GM20000 (cell line): ENCODE measurements around the gene FOXE1.

Experiments used
- DNase-seq: peaks from one replicate; pipeline ENCODE4 v3.0.0; 2012; ENCODE audit warnings: low spot score
- TF ChIP-seq, protein P1 (sequence below): IDR thresholded peaks from 2 replicates; pipeline ENCODE4 v1.5.1; 2012; ENCODE audit warnings: mild to moderate bottlenecking, control low read depth; ENCODE audit errors: extremely low read depth, missing control alignments

Gene FOXE1

DNA sequence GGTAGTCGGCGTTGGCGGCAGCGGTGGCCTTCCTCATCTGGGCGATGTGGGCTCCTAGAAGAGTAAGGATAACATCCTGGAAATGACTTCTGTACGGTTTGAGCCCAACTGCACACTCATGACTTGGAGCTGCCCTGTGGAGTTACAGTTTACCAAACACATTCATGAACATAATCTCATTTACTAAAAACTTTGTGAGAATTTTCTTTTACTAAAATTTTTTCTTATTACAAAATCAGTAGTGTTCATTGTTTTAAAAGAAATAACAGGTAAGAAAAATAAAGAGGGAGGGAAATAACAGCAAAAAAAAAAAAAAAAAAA, 5.3 kb downstream of the FOXE1 start:
- TF ChIP-seq, protein P1, sequence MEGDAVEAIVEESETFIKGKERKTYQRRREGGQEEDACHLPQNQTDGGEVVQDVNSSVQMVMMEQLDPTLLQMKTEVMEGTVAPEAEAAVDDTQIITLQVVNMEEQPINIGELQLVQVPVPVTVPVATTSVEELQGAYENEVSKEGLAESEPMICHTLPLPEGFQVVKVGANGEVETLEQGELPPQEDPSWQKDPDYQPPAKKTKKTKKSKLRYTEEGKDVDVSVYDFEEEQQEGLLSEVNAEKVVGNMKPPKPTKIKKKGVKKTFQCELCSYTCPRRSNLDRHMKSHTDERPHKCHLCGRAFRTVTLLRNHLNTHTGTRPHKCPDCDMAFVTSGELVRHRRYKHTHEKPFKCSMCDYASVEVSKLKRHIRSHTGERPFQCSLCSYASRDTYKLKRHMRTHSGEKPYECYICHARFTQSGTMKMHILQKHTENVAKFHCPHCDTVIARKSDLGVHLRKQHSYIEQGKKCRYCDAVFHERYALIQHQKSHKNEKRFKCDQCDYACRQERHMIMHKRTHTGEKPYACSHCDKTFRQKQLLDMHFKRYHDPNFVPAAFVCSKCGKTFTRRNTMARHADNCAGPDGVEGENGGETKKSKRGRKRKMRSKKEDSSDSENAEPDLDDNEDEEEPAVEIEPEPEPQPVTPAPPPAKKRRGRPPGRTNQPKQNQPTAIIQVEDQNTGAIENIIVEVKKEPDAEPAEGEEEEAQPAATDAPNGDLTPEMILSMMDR: no peak
- no peak for DNase-seq

GRCh38 chr9:97858826-97859225, 5.8 kb downstream of the FOXE1 start:
- no peak for DNase-seq
- TF ChIP-seq, protein P1: no peak

- TF ChIP-seq, protein P1: no peak
- no peak for DNase-seq
Measured at GRCh38 chr9:97859346-97859745, 6.3 kb downstream of the FOXE1 start.

- DNase-seq: no peak
- TF ChIP-seq, protein P1: no peak
Measured at GRCh38 chr9:97860451-97861147, 7.6 kb downstream of the FOXE1 start.

GRCh38 chr9:97861148-97861475, 8.1 kb downstream of the FOXE1 start:
- DNase-seq: no peak
- TF ChIP-seq, protein P1: no peak

DNA sequence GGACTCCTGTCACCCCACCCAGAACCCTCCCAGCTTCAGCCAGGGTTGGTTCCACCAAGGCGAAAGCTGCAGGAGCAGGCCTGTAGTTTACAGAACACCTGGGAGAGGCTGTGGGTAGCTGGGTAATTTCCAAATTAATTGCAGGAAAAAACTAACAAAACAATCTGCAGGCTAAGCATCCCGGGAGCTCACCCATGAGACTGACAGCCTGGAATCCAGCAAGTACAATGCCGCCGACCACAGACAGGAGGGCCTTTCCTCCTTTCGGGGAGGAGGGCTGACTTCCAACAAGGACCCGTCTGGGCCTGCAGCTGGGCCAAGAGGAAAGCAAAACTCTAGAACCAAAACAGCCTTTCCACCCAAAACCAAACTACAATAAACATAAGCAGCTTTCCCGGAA, 10.3 kb downstream of the FOXE1 start:
- TF ChIP-seq, protein P1: no peak
- no peak for DNase-seq

DNA sequence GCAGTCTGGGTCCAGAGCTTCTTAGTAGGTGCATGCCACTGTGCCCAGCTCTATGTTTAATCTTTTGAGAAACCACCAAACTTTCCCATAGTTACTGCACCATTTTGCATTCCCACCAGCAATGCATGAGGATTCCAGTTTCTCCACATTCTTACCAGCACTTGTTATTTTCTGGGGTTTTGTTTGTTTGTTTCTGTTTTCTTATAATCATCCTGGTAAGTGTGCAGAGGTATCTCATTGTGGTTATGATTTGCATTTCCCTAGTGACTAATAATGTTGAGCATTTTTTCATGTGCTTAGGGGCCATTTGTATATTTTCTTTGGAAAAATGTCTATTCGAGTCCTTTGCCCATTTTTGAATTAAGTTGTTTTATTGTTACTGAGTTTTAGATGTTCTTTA, 11.4 kb downstream of the FOXE1 start:
- DNase-seq: no peak
- TF ChIP-seq, protein P1: no peak
